IPS DF 4.7 (cell line): ENCODE results near the gene AFAP1L2.

ENCODE experiments used
- DNase-seq: peaks from one replicate; pipeline ENCODE4 v3.0.0-alpha.2; 2013; ENCODE audit warnings: low spot score; ENCODE audit errors: extremely low read depth

Gene AFAP1L2

GRCh38 chr10:114412907-114413797, 8.8 kb upstream of the AFAP1L2 start:
- DNase-seq: no peak

- no peak for DNase-seq
These were observed 4.7 kb upstream of the AFAP1L2 start for GRCh38 chr10:114408968-114409444.

GRCh38 chr10:114408112-114408967, 4.0 kb upstream of the AFAP1L2 start:
- no peak for DNase-seq

GRCh38 chr10:114406455-114406854, 2.2 kb upstream of the AFAP1L2 start:
- DNase-seq: no peak

GRCh38 chr10:114405011-114405350, 679 bp upstream of the AFAP1L2 start:
- DNase-seq: no peak

- no peak for DNase-seq
These were observed 651 bp downstream of the AFAP1L2 start for GRCh38 chr10:114403541-114404161.

- DNase-seq: no peak
These were observed 1.3 kb downstream of the AFAP1L2 start for GRCh38 chr10:114402871-114403540.

- DNase-seq: no peak
These were observed 2.1 kb downstream of the AFAP1L2 start for GRCh38 chr10:114402233-114402632.

GRCh38 chr10:114401195-114401791, 3.0 kb downstream of the AFAP1L2 start:
- no peak for DNase-seq

GRCh38 chr10:114400091-114400490, 4.2 kb downstream of the AFAP1L2 start:
- no peak for DNase-seq

GRCh38 chr10:114399576-114399975, 4.7 kb downstream of the AFAP1L2 start:
- no peak for DNase-seq

GRCh38 chr10:114398587-114399331, 5.5 kb downstream of the AFAP1L2 start:
- no peak for DNase-seq

GRCh38 chr10:114397651-114398145, 6.6 kb downstream of the AFAP1L2 start:
- no peak for DNase-seq

- DNase-seq: no peak
These were observed 7.8 kb downstream of the AFAP1L2 start for GRCh38 chr10:114396464-114396863.

- no peak for DNase-seq
These were observed 8.8 kb downstream of the AFAP1L2 start for GRCh38 chr10:114395366-114396022.

GRCh38 chr10:114394531-114394930, 9.8 kb downstream of the AFAP1L2 start:
- DNase-seq: no peak

GRCh38 chr10:114393886-114394285, 10.4 kb downstream of the AFAP1L2 start:
- no peak for DNase-seq

GRCh38 chr10:114393482-114393881, 10.8 kb downstream of the AFAP1L2 start:
- no peak for DNase-seq

GRCh38 chr10:114392112-114392835, 12.0 kb downstream of the AFAP1L2 start:
- DNase-seq: no peak
